GM21619 (cell line): Measurements from ENCODE around the gene SUPT3H.

Experiments
- ATAC-seq: cut with Tn5 transposase; IDR thresholded peaks from one replicate; pipeline ENCODE4 v1.9.1; 2021; ENCODE audit not compliant: unreplicated experiment

SUPT3H gene

DNA sequence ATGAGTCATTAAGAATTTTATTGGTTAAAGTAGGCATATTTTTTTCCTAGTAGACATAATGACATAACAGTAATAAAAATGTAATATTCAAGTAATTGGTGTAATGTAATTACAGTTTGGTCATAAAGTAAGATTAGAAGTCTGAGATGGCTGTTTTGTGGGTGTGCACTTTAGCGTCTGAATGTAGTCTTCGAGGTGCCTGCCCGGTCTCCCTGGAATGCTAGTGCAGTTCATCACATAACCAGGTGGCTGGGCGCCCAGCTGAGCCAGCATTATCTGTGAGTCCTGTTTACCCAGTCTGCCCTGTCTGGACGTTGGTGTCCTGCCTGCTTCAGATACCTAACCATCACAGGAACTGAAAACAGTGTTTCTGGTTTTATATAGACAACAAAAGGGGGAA, 571.1 kb downstream of the SUPT3H start:
- ATAC-seq = no peak

- no peak for ATAC-seq
Observed at GRCh38 chr6:44805238-44805846, 572.4 kb downstream of the SUPT3H start.

DNA sequence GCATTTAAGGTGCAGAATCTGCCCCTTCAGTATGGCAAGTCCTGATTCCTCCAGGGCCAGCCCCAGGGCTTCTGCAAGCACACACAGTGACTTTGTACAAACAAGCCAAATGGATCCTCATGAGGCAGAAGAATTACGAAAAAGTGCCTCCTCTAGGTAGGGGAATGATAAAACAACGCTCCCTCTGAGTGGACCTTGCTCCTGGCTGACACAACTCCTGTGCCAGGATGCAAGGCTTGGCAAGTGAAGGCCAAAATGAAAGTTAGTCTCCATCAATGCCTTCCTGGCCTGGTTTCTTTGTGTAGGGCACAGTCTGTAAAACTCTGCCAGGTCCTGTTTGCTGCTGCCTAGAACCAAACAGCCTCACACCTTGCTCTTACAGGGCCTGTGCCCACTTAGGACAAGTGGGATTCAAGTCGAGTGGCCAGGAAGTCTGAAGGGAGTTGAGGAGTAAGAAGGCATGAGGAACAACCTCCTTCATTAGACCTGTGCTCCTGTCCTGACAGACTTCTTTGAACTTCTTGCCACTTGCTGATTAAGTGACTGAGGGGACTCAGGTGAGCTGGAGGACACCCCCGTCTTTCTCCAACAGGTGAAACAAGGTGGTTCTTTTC, 573.1 kb downstream of the SUPT3H start:
- ATAC-seq = no peak

GRCh38 chr6:44804016-44804415, 573.7 kb downstream of the SUPT3H start:
- ATAC-seq = no peak

DNA sequence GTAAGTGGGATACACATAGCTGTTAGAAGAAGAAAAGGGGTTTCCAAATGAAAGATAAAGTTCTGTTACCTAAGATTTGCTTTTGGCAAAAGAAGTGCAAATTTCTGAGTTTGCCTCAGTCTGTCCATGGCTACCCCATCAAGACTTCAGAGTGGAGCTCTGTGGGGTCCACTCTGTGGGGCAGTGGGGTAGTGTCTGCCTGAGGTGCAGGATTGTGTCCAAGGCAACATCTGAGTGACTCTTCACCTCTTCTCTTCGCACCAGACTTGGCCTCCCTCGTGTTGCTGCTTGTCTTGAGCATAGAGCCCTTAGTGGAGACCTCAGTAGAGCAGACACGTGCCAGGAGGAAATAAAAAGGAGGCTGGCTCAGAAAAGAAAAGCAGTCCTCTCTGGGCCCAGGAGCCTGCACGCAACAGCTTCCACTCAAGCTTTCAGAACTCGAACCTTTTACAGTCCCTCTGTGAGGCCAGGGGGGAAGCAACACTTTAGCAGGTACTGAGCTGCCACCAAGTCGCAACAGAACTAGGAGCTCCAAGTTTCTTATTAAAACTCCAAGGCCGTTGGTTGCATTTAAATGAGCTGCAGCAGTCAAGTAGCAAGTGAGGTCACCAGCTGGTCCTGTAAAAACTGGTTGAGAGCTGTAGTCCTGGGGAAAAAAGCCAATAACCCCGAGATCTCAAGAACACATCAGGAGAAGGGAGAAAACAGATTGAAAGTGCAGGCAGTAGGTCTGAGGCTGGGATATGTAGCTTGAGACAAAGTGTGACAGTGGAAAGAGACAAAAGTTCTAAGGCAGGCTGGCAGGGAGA, 576.7 kb downstream of the SUPT3H start:
- ATAC-seq = no peak

- no peak for ATAC-seq
Observed at GRCh38 chr6:44800171-44800783, 577.5 kb downstream of the SUPT3H start.

- ATAC-seq = no peak
Observed at GRCh38 chr6:44797746-44798145, 580.0 kb downstream of the SUPT3H start.

- ATAC-seq = no peak
Observed at GRCh38 chr6:44795326-44795725, 582.4 kb downstream of the SUPT3H start.

DNA sequence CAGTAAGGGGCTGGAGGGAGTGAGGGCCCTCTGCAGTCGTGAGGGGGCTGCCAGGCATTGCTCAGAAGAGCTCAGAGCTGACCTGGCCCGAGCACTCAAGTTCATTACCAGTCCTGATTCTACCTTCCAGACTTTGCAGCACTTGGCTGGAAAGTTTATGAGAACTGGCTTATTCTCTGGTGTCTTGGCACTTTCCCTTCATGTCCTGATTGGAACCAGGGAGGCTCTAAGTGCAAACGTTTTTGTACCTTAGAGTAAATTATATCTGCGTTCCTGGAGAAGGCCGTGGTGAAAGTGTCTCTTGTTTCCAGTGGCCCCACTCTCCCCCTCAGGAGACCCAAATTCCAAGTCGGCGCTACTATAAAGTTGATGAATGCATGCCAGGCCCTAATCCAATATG, 587.9 kb downstream of the SUPT3H start:
- no peak for ATAC-seq

DNA sequence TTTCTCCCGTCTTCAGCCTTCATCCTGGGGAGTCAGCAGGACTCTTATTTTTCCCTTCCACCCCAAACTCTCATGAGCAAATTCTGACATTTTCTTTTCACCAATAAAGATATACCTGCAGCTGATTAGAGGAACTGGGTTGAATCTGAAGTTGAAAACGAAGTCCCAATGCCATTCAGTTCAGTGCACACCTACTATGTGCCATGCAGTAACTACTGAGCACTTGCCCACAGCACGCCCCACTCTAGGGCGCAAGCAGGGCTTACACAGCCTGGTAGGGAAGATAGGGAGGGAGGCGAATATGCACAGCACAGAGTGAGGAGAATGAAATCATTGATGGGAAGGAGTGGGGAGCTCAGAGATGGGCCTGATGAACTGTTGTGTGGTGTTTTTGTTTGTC, 588.7 kb downstream of the SUPT3H start:
- no peak for ATAC-seq

GRCh38 chr6:44788387-44788981, 589.2 kb downstream of the SUPT3H start:
- no peak for ATAC-seq

DNA sequence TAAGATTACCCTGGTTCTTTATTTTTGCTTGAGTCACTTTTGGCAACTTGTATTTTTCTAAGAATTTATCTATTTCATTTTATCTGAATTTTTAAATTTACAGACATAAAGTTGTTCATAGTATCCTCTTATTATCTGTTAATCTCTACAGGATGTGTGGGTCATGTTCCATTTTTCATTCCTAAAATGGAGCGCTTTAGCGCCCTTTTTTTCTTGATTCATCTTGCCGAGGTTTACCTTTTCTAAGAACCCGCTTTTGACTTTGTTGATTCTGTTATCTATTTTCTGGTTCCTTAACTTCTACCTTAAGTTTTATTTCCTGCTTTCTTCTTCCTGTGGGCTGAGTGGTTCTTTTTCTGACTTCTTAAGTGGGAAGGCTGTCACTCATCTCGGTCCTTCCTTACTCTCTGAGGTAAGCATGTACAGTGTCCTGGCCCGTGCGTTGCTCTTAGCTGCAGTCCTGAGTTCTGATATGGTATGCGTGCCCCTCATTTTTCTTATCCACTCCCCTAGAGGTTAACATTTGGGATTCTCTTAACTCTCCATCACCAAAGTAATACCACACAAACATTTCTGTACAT, 590.4 kb downstream of the SUPT3H start:
- ATAC-seq = no peak

GRCh38 chr6:44785130-44785529, 592.6 kb downstream of the SUPT3H start:
- no peak for ATAC-seq

DNA sequence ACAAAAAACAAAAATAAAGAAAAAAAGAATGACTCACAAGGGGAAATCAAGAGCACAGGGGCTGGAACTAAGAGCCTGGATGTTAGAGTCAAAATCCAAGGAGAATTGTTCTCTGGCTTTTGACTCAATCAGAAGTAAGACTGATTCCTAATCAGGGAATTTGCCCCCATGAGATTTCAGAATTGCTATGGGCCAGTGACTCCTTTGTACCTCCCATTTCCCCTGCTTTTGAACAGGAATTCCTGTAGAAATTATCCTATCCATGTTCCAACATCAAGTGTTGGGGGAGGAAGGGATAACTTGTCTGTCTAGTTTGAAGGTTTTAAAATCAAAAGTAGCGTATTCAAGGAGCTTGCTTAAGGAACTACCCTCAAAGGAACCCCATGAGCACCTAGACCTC, 593.5 kb downstream of the SUPT3H start:
- no peak for ATAC-seq

GRCh38 chr6:44782892-44783291, 594.8 kb downstream of the SUPT3H start:
- ATAC-seq = no peak

DNA sequence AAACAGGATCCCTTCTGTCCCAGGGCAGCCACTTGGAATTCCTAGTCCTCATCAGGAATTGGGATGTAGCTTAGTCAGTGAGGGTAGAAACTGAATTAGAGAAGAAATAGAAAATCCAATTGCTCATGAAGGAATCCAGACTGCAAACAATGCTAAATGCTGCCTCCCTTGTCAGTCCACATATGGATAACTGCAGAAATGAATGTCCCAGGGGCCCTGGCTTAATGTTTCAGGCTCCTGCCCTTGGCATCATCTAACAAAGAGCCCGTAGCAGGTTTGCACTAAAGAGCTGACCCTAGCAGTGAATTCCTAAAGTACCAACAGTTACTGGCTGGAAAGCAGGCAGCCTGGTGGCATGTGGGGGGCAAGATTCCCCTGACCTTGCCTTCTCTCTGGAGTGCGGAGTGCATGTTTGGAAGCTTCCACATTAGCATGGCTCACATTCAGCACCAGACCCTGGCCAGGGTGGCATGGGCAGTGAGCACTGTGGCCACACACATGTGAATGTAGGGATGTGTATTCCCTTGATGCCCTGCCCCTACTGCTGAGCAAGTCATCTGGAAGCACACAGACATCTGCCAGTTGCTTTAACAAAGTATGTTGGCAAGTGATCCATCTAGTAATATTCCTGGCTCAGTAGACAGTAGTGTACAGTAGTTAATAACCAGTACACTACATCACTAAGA, 595.7 kb downstream of the SUPT3H start:
- no peak for ATAC-seq

GRCh38 chr6:44780161-44780560, 597.6 kb downstream of the SUPT3H start:
- ATAC-seq = no peak

DNA sequence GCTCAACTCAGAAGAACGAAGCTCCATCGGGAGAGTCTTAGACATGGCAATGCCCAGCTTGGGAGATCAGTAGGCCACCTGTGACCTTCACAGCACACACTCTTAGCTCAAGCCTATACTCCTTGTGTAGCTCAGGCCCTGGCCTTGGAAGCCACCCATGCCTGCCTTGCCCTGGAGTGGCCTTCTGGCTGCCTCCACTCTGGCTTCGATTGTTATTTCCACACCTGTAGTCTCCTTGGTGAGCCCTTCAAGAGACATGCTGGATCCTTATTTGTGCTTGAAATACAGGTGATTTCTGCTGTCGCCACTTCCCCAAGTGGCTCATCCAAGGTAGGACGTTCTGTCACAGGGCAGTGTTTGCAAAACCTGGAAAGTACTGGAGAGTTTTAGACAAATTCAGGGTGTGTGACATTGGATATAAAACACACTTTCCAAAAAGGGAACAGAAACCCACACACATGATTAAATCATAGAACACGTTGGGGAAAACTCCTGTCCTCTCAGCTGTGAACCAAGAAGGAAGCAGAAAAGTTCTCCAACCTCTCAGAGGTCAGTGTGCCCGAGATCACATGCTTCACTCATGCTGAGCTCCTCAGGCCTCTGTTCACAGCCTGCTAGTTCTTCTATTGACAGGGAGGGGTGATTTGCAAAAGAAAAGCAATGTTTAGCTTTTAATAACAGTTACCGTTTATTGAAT, 598.5 kb downstream of the SUPT3H start:
- ATAC-seq = peak; percentile 72
